Thoracic aorta (tissue), 2 donors: ENCODE results near the gene PHKA2. TPM values are rescaled to one million over a fixed set of nuclear protein-coding genes. Genes with fewer than 3 reads are reported as not detected.
"Not testable (repeated sequence)": the region's sequence is repeated elsewhere in the genome, so short reads cannot be mapped to it uniquely, and the experiment has no call there.

ENCODE experiments used
- ATAC-seq: fragments of 150-250 bp; one replicate; pipeline ENCODE4 v1.8.0; 2017; ENCODE audit warnings: low read depth; ENCODE audit not compliant: insufficient number of reproducible peaks, low FRiP score
- DNase-seq: peaks from one replicate; pipeline ENCODE4 v3.0.0-alpha.2; 2020; ENCODE audit warnings: low spot score
- H3K27ac ChIP-seq, 2 donors: fragments of 200-600 bp; sonication (generic); 1 replicate in 1 of 2; 2 replicates in 1 of 2; pipeline ENCODE4 v1.5.1; 2016; ENCODE audit warnings: mild to moderate bottlenecking in 2 of 2, moderate library complexity in 2 of 2
- H3K27me3 ChIP-seq: fragments of 200-600 bp; sonication (generic); replicated peaks from 2 replicates; pipeline ENCODE4 v1.6.0; 2016; ENCODE audit warnings: mild to moderate bottlenecking; ENCODE audit not compliant: insufficient read depth
- H3K36me3 ChIP-seq: fragments of 200-600 bp; sonication (generic); one replicate; pipeline ENCODE4 v1.5.1; 2016
- H3K4me1 ChIP-seq, 2 donors: fragments of 200-600 bp; sonication (generic); 1 replicate in 1 of 2; 2 replicates in 1 of 2; pipeline versions ENCODE4 v1.5.1 to v1.6.0; 2016; ENCODE audit warnings: low read depth in 2 of 2, mild to moderate bottlenecking in 1 of 2; ENCODE audit not compliant: control insufficient read depth in 1 of 2
- H3K4me3 ChIP-seq: fragments of 200-600 bp; sonication (generic); 2 replicates; pipeline ENCODE4 v1.5.1; 2016; ENCODE audit warnings: mild to moderate bottlenecking
- H3K9me3 ChIP-seq: fragments of 200-600 bp; sonication (generic); 2 replicates; pipeline ENCODE4 v1.5.1; 2016
- total RNA-seq, 2 donors: library from RNA; depleted of rRNA; stranded (reverse); fragments of >200 nt; gene quantifications; one replicate each; pipeline versions ENCODE4 v1.1.0 to v1.2.3, GENCODE V29; 2016
- TF ChIP-seq, protein P1 (sequence below): fragments of 200-600 bp; sonication (generic); IDR thresholded peaks from one replicate; pipeline ENCODE4 v1.5.1; 2019; ENCODE audit warnings: antibody characterized with exemption

PHKA2 gene
- total RNA-seq, 2 donors from 2014 or later, result 26.5 to 28.3 TPM

DNA sequence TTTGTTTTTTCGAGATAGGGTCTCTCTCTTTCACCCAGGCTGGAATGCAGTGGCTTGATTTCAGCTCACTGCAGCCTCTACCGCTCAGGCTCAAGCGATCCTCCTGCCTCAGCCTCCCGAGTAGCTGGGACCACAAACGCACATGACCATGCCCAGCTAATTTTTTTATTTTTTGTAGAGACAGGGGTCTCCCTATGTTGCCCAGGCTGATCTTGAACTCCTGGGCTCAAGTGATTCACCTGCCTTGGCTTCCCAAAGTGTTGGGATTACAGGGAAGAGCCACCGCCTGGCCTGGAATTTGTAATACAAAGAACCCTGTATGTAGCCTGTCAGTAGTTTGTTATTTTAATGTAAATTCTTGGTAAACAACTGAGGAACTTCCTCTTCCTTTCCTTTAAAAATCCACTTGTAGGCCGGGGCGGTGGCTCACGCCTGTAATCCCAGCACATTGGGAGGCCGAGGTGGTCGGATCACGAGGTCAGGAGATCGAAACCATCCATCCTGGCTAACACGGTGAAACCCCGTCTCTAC lies 119.5 kb downstream of the PHKA2 start:
- DNase-seq (no peak), ATAC-seq (no peak)
- Histone ChIP-seq H3K36me3 (no peaks in the 10 kb centered on the region), H3K4me3 (no peak overlapping the region), H3K4me1 (no peaks in the 10 kb centered on the region), H3K9me3 (no peaks in the 10 kb centered on the region), H3K27me3 (no peaks in the 10 kb centered on the region), H3K27ac (no peak overlapping the region)
- TF ChIP-seq, protein P1, sequence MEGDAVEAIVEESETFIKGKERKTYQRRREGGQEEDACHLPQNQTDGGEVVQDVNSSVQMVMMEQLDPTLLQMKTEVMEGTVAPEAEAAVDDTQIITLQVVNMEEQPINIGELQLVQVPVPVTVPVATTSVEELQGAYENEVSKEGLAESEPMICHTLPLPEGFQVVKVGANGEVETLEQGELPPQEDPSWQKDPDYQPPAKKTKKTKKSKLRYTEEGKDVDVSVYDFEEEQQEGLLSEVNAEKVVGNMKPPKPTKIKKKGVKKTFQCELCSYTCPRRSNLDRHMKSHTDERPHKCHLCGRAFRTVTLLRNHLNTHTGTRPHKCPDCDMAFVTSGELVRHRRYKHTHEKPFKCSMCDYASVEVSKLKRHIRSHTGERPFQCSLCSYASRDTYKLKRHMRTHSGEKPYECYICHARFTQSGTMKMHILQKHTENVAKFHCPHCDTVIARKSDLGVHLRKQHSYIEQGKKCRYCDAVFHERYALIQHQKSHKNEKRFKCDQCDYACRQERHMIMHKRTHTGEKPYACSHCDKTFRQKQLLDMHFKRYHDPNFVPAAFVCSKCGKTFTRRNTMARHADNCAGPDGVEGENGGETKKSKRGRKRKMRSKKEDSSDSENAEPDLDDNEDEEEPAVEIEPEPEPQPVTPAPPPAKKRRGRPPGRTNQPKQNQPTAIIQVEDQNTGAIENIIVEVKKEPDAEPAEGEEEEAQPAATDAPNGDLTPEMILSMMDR, result no peak

DNA sequence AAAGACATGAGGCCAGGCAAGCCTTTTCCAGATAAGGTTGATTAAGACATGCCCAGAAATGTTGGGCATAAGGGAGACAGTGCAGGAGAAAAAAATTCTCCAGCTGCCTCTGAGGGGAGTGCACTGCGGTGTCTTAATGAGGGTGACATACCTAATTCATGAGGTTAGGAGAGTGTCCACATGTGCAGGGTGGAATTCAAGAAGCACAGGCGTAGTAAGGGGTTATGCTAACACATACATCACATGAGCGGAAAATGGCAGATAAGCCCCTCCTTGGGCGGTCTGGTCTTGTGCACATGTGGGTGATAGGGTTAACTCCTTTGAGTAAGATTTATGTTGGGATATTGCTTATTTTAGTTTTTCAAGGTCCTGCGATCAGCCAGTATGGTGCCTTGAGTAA lies 122.4 kb downstream of the PHKA2 start:
- no peaks in the 10 kb centered on the region for H3K4me1 ChIP-seq
- TF ChIP-seq, protein P1, result no peak
- DNase-seq, result no peak
- ATAC-seq, result no peak
- H3K27me3 ChIP-seq, result no peaks in the 10 kb centered on the region
- no peak overlapping the region for H3K27ac ChIP-seq
- H3K9me3 ChIP-seq, result no peaks in the 10 kb centered on the region
- H3K36me3 ChIP-seq, result no peaks in the 10 kb centered on the region
- H3K4me3 ChIP-seq, result no peak overlapping the region

DNA sequence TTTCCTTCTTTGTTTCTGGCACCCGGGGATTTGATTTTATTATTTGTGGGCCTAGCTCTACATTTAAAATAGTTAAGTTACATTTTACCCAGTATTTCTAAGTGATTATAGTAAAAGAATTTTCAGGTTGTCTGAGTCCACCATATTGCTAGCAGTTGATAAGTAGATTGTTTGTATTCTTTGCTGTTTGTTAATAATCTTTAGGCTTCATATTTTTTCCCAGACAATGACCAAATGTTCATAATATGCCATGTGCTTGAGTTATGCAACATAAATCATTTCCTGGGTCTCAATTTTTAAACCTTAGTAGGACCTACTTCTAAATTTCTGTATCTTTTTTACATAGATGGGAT lies 127.3 kb downstream of the PHKA2 start:
- TF ChIP-seq, protein P1, result no peak
- H3K27me3 ChIP-seq, result no peaks in the 10 kb centered on the region
- ATAC-seq, result no peak
- no peak overlapping the region for H3K27ac ChIP-seq
- no peaks in the 10 kb centered on the region for H3K36me3 ChIP-seq
- DNase-seq, result no peak
- no peaks in the 10 kb centered on the region for H3K9me3 ChIP-seq
- no peak overlapping the region for H3K4me3 ChIP-seq
- no peaks in the 10 kb centered on the region for H3K4me1 ChIP-seq

DNA sequence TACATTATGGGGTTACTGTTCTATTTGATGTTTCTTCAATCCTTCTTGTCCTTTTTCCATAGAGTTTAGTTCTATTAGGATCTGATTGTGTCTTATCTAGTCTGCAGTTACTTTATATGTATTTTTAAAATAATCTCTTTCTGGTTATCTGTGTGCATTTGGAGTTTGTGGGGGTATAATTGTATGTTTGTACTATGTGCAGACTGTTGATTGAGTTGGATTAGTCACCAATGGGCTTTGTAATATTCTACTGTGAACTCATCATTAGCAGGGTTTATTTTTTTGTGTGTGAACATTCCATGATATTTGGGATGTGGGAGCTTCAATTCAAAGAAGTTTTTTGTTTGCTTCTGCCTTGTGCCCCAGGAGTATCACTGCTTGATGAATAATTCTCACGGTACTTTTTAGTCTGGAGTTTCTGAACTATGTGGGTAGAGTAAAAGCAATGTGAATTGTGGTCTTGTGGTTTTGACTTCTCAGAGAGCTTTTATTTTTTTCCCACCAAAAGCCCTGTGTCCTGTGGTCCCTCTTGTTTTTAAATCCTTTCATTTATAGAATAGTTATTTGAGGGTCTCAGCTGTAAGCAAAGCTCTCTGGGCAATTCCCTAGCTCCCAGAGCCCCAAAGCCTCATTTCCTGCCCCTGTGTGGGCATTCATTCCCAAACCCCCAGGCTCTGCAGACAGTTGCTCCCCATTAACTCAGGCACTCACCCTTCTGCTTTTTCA lies 127.8 kb downstream of the PHKA2 start:
- no peak for ATAC-seq
- H3K27me3 ChIP-seq, result no peaks in the 10 kb centered on the region
- H3K27ac ChIP-seq, result no peak overlapping the region
- H3K36me3 ChIP-seq, result no peaks in the 10 kb centered on the region
- H3K9me3 ChIP-seq, result no peaks in the 10 kb centered on the region
- H3K4me1 ChIP-seq, result no peaks in the 10 kb centered on the region
- no peak for DNase-seq
- TF ChIP-seq, protein P1, result no peak
- H3K4me3 ChIP-seq, result no peak overlapping the region

- not testable (repeated sequence) for H3K36me3 ChIP-seq, H3K4me3 ChIP-seq, H3K9me3 ChIP-seq, ATAC-seq, H3K4me1 ChIP-seq, H3K27me3 ChIP-seq, H3K27ac ChIP-seq, DNase-seq
Measured at GRCh38 chrX:18847901-18848300, 136.0 kb downstream of the PHKA2 start.

Other genes starting within 250 kb of the PHKA2 start
- gene ADGRG2, start 138.4 kb upstream of the PHKA2 start, total RNA-seq, result 1 to 10 TPM; 1.9 to 3.7 TPM